GOT3 (cell line): ENCODE results near the gene IRF2.

ENCODE experiments used
- DNase-seq: peaks from one replicate; lab custom pipeline; 2025; ENCODE audit warnings: mixed read lengths; lab: John Stamatoyannopoulos, UW

The IRF2 gene

GRCh38 chr4:184432127-184432922, 42.0 kb downstream of the IRF2 start:
- DNase-seq: no peak

DNA sequence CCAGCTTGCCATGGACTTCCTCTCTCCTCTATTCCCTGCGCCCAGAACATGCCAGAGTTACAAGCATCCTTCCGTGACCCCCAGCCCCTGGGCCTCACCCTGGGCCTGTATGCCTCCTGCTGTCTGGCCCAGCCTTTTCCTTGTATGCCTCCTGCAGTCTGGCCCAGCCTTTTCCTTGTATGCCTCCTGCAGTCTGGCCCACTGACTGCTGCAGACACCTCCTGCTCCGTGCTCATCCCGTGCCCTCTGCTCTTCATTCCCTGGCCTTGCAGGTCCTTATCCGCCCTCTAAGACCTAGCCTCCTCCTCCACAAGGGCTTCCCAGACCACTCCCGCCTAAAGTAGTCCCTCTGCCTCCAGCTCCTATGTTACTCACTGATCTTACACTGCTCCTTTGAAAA, 44.2 kb downstream of the IRF2 start:
- no peak for DNase-seq

DNA sequence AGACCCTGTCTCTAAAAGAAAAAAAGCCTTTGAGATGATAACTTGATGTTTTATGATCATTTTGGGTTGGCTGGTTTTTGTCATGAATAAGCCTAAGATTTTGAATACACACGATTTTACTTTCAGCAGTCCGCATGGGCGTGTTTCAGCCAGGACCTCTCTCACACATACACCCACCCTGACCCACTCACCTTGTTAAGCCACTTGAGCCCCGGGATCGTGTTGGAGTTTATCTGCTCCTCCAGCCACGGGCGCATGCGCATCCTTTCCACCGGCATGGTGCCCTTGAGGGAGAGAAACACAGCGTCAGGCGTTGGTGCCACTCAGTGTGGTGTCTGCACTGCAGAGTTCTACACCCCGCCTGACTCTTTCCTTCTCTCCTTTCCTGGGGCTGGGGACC, 45.6 kb downstream of the IRF2 start:
- no peak for DNase-seq

DNA sequence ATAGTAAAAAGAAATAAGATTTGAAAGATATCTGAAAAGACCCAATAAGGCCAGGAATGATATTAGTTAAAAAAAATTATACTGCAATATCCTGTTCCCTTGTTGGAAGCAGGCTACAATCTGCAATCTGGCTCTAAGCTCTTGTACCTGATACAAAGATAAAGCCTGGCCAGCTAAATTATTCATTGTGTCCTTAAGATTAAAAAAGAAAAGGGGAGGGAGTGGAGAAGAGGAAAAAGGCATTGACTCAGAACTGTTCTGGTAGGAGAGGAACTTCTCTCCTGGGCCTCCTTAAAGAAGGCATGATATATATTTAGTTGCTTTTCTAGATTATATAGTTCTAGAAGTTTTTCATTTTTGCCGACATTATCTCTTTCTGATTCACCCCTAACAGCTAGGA, 46.7 kb downstream of the IRF2 start:
- no peak for DNase-seq

- no peak for DNase-seq
Measured at GRCh38 chr4:184427093-184427492, 47.3 kb downstream of the IRF2 start.

DNA sequence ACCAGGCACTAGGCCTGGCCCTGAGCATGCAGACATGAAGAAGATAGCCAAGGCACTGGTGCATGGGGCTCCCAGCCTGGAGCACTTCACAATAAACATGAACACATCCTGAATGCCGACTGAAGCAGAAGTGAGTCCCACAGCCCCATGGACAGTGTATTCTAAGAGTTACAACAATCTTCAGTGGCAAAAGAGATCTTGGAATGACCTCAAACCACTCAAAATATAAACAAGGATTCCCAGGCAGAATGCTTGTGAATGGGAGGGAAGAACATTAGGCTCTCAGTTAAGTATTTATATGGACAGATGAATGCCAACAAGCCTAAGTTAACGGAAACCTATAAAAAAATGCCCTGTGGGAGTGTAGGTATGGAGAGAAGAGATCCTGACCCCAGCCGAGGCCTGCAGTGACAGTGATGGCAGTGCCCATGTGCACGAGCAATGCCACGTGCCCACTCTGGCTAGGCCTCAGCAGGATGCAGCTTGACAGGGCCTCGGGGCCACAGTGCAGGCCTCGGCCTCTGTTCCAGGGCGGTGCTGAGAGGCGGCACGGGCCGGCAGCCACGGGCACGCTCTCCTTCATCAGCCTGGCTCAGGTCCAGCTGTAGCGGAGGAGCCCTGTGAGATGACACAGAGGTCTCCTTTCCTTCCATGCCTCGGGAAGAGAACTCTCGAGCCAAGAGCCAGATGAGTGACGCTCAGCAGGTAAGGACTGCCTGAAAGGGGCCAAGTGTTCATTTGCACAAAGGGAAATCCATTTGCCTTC, 49.2 kb downstream of the IRF2 start:
- no peak for DNase-seq

DNA sequence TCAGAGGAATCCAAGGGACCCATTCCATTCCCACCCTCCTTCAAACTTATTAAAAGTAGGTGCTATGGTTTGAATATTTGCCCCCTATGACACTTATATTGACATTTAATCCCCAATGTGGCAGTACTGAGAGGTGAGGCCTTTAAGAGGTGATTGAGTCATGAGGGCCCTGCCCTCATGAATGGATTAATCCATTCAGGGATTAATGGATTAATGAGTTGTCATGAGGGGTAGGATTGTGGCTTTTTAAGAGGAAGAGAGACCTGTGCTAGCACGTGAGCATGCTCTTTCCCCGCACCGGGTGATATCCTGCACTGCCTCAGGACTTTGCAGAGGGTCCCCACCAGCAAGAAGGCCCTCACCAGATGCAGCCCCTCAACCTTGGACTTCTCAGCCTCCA, 50.1 kb downstream of the IRF2 start:
- DNase-seq: no peak

DNA sequence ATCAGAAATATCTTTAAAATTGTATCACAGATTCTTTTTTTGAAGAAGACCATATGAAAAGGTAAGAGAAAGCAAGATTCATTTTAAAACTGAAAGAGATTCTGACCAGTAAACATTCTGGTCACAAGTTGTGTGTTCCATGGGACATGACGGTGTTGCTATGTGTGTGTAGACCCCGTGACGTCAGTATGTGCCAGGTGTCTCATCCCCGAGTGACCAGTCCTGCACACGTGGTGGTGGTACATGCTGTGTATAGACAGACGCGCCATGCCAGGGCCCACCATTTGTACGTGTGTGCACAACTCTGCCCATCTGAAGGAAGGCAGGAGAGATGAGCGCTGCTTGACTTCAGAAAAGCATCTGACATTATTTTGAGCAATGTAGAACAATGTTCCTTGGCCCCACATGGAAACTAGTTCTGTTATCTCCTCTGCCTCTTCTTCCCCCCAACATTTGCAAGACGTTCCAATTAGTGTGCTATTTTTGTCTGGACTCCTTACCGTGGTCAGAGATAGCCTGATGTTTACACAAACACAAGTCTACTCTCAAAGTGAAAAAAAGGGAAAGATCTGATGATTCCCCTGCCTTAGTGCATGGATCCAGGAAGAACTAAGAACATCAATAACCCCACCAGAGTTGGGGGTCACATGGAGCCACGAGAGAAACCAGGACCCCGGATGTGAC, 51.2 kb downstream of the IRF2 start:
- DNase-seq: no peak

DNA sequence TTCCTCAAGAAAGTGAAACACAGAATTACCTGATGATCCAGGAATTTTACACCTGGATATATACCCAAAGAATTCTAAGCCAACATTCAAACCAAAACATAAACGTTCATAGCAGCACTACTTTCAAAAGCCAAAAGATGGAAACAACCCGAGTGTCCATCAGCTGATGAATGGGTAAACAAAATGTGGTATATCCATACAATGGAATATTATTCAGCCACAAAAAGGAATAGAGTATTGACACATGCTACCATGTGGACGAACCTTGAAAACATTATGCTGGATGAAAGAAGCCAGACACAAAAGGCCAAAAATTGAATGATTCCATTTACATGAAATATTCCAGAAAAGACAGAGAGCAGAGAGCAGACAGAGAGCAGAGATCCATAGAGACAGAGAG, 52.0 kb downstream of the IRF2 start:
- no peak for DNase-seq

DNA sequence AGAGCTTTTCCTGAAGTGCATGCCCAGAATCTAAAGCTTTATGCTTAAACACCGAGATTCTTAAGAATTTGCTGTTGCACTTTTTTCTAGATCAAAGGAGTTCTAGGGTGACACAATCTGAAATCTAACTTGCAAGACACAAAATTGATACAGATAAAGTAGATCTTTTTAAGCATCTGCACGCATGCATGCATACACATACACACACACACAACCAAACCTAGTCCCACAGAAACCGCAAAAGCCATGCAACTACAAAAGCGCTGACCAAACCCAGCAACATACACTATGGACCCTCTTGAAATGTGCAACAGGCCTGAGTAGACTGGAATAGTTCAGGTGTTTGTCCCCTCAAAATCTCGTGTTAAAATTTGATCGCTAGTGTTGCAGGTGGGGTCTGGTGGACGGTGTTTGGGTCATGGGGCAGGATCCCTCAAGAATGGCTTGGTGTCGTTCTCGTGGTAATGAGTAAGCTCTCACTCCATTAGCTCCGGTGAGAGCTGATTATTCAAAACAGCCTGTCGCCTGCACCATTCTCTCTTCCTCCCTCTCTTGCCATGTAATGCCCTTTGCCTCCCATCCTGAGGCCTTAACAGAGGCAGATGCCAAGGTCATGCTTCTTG, 52.7 kb downstream of the IRF2 start:
- DNase-seq: no peak

DNA sequence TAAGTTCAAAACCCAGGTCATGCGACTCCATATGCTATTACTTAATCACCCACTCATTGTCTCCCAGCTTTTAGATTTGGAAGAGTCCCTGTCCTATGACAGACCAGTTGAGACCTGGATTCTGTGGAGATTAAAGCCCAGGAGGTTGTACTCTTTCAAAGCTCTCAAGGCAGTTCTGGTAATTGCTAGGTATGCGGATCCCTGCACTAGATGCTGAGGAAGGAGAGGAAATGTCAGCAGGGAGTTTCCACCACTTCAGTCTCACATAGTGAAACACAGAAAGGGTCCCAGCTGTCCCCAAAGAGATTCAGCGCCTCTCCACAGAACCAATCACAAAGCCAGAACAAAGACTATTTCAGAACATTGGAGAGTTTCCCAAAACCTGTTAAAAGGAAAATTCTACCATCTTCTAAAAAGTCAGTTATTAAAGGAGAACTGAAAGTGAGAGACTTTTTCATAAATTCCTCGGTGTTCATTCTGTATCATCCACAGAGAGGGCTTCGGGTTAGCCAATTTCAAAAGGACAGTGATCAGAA, 53.4 kb downstream of the IRF2 start:
- no peak for DNase-seq

GRCh38 chr4:184420402-184420801, 53.9 kb downstream of the IRF2 start:
- no peak for DNase-seq

DNA sequence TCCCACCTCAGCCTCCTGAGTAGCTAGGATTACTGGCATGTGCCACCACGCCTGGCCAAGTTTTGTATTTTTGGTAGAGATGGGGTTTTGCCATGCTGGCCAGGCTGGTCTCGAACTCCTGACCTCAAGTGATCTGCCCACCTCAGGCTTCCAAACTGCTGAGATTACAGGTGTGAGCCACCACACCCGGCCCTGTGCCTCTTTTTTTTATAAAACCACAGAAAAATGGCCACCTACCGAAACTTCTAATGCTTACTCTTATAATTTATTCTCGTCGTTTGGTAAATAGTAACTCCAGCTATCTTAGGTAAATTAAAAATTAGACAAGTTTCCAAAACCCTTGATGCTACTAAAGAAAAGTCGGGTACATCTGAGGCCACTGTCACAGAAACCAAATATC, 54.4 kb downstream of the IRF2 start:
- DNase-seq: no peak

GRCh38 chr4:184417802-184418511, 56.4 kb downstream of the IRF2 start:
- no peak for DNase-seq

GRCh38 chr4:184416913-184417734, 57.2 kb downstream of the IRF2 start:
- DNase-seq: no peak

DNA sequence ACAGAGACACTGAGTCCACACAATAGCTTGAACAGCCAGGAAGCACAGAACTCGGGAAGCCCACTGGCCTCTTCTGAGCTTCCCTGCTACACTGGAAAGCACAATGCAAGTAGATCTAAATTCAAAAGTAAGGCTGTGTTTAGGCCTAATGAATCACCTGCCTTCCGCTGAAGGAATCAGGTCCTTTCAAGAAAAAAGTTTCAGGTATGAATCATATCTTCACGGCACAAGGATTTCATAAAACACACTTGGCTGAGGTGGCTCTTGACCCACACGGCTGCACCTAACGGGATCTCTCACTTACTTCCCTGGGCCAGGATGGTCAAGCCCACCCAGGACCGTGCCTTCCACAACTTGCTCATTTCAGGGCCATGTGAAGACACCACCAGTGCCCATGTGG, 59.3 kb downstream of the IRF2 start:
- no peak for DNase-seq

DNA sequence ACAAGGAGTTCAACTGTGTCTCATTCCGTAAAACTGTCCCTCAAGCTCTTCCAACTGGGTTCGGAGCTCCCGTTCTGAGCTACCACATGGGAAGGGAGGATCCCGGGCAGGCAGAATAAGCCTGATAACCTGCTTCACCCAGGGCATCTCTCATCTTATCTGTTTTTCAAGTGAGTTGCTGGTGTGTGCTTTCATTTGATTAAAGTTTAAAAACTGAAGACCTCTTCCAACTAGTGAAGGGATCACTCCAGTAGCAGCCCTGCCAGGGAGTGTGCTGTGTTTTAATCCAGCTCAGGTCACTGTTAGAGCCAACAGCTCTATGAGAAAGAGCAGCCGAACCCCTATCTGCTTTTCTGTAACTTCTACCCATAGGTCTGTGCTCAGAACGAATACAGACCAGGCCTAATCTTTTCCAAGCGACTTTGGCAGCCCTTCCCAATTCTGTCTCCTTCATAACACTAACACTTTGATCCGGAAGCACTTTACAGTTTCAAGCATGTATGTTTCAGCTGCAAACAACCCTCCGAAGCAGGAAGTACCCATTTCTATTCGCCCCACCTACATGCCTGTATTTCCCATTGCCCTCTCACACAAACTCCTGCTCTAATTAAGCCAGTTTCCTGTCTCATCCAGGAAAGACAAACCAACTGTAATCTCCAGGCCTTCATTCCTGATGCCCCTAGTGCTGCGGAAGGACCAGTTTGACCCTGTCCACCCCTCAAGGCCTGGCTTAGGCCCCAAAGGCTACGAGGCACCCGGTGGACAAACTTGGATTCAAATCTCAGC, 60.9 kb downstream of the IRF2 start:
- no peak for DNase-seq

DNA sequence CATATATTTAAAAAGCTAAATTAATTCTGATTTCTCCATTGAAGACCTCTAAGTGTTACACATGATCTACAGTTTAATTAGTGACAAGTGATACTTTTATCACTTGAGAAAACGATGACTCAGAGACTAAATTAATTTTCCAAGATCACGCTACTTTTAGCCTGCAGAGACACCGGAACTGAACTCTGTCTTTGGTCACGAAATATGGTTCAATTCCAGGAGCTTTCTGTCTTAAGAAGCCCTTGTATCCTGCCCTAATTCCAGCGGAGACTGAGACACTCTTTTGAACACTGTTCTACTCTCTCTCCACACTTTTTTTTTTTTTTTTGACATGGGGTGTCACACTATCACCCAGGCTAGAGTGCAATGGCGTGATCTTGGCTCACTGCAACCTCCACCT, 63.6 kb downstream of the IRF2 start:
- DNase-seq: no peak

DNA sequence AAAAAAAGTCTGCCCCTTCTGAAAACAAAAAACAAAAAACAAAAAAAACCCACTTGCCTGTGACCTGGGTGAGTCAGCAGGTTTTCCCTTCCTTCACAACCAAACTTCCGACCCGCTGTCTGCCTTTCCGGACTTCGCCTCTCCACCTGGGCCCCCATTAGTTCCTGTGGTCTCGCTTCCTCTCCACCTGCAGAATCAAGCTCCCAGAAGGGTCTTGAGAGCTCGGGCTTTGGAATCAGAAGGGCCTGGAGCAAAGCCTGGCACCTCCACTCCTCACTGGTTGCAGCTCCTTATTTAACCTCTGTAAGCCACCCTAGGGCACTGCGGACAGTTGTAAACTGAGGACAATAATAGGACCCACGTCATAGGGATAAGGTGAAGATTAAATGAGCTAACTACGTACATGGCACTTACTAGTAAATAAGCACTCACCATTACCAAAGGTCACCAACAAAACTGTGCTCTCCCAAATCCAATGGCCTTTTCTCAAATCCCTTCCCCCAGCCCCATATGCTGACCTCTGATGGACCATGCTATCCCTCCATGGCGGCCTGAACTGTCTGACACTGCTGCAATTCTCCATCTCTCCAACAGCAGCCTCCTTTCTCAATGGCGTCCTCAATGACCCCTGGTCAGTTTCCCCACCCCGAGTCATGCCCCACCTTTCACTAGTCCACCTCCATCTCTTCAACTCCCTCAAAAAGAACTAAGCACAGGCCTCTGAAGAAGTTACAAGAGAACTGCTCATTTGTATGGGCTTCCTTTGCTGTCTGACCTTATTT, 64.2 kb downstream of the IRF2 start:
- DNase-seq: no peak
